OCI-LY1 (cell line): ENCODE measurements around the gene TNC.

Experiments used
- H2AFZ ChIP-seq: fragments of 200-600 bp; sonication (generic), shearing (Covaris generic); 2 replicates; pipeline ENCODE4 v1.6.0; 2014; ENCODE audit warnings: antibody characterized with exemption, mild to moderate bottlenecking, low read length
- H3F3A ChIP-seq: fragments of 200-600 bp; sonication (generic), shearing (Covaris generic); 2 replicates; pipeline ENCODE4 v1.6.0; 2014; ENCODE audit warnings: mild to moderate bottlenecking, antibody characterized with exemption, low read length, moderate library complexity; ENCODE audit not compliant: insufficient read depth
- H3K27ac ChIP-seq: fragments of 200-600 bp; sonication (generic); 2 replicates; pipeline ENCODE4 v1.5.1; 2014; ENCODE audit warnings: low read length, mixed run types, mild to moderate bottlenecking, low read depth; ENCODE audit not compliant: poor library complexity, severe bottlenecking
- H3K27me3 ChIP-seq: fragments of 200-600 bp; sonication (generic); 2 replicates; pipeline ENCODE4 v1.6.0; 2014; ENCODE audit warnings: antibody characterized with exemption, mild to moderate bottlenecking, low read length, moderate library complexity; ENCODE audit not compliant: insufficient read depth
- H3K36me3 ChIP-seq: fragments of 200-600 bp; sonication (generic); 2 replicates; pipeline ENCODE4 v1.6.1; 2014; ENCODE audit warnings: mild to moderate bottlenecking, antibody characterized with exemption, low read length, moderate library complexity, mixed read lengths; ENCODE audit not compliant: insufficient read depth
- H3K4me1 ChIP-seq: fragments of 200-600 bp; sonication (generic); 2 replicates; pipeline ENCODE4 v1.5.1; 2014; ENCODE audit warnings: mild to moderate bottlenecking, low read length, moderate library complexity; ENCODE audit not compliant: insufficient read depth, severe bottlenecking
- H3K4me2 ChIP-seq: fragments of 200-600 bp; sonication (generic), shearing (Covaris generic); 2 replicates; pipeline ENCODE4 v1.6.1; 2014; ENCODE audit warnings: low read length
- H3K4me3 ChIP-seq: fragments of 200-600 bp; sonication (generic); 2 replicates; pipeline ENCODE4 v1.5.1; 2014; ENCODE audit warnings: low read length, low read depth, mild to moderate bottlenecking, mixed read lengths; ENCODE audit not compliant: poor library complexity, severe bottlenecking
- H3K79me2 ChIP-seq: fragments of 200-600 bp; shearing (Covaris generic); 2 replicates; pipeline ENCODE4 v1.6.1; 2016; ENCODE audit warnings: mixed run types, low read length, mixed read lengths; ENCODE audit not compliant: insufficient read depth
- H3K9ac ChIP-seq: fragments of 200-600 bp; sonication (generic), shearing (Covaris generic); 2 replicates; pipeline ENCODE4 v1.6.1; 2014; ENCODE audit warnings: mild to moderate bottlenecking, low read length, mixed read lengths
- H3K9me2 ChIP-seq: fragments of 200-600 bp; sonication (generic), shearing (Covaris generic); 2 replicates; pipeline ENCODE4 v1.6.1; 2014; ENCODE audit warnings: low read depth, mild to moderate bottlenecking, low read length, mixed read lengths
- H3K9me3 ChIP-seq: fragments of 200-600 bp; shearing (Covaris generic); 2 replicates; pipeline ENCODE4 v1.6.1; 2014; ENCODE audit warnings: low read length, mixed read lengths
- H4K20me1 ChIP-seq: fragments of 200-600 bp; sonication (generic), shearing (Covaris generic); 2 replicates; pipeline ENCODE4 v1.6.0; 2016; ENCODE audit warnings: mild to moderate bottlenecking, low read length; ENCODE audit not compliant: insufficient read depth
- CTCF ChIP-seq: fragments of 200-600 bp; sonication (generic), shearing (Covaris generic); IDR thresholded peaks from 2 replicates; pipeline ENCODE4 v1.5.1; 2017; ENCODE audit warnings: mild to moderate bottlenecking, antibody characterized with exemption, low read length, moderate library complexity, mixed read lengths
- EZH2 ChIP-seq: fragments of 200-600 bp; sonication (generic), shearing (Covaris generic); IDR thresholded peaks from 2 replicates; pipeline ENCODE4 v1.8.0; 2017; ENCODE audit warnings: borderline replicate concordance, mixed run types, mild to moderate bottlenecking, antibody characterized with exemption, low read length, moderate library complexity, mixed read lengths

Gene TNC

GRCh38 chr9:115036691-115037090 is 81.3 kb downstream of the TNC start:
- H3K4me2 ChIP-seq, result no peak overlapping the region
- H2AFZ ChIP-seq, result no peak overlapping the region
- H3K79me2 ChIP-seq, result no peaks in the 10 kb centered on the region
- no peak overlapping the region for H3K9ac ChIP-seq
- H3K27me3 ChIP-seq, result no peaks in the 10 kb centered on the region
- H3K4me1 ChIP-seq, result peaks cover 4% of the 10 kb centered on the region
- no peak for TF ChIP-seq CTCF
- no peak for TF ChIP-seq EZH2
- no peaks in the 10 kb centered on the region for H3K36me3 ChIP-seq
- no peaks in the 10 kb centered on the region for H3K9me3 ChIP-seq
- no peak overlapping the region for H3K4me3 ChIP-seq
- no peaks in the 10 kb centered on the region for H3K9me2 ChIP-seq
- no peaks in the 10 kb centered on the region for H3F3A ChIP-seq
- no peaks in the 10 kb centered on the region for H4K20me1 ChIP-seq
- H3K27ac ChIP-seq, result no peak overlapping the region

- Histone ChIP-seq H3K9ac (no peak overlapping the region), H4K20me1 (no peaks in the 10 kb centered on the region), H3K27ac (no peak overlapping the region), H3K4me3 (no peak overlapping the region), H2AFZ (no peak overlapping the region), H3F3A (no peaks in the 10 kb centered on the region), H3K27me3 (no peaks in the 10 kb centered on the region), H3K79me2 (no peaks in the 10 kb centered on the region), H3K9me3 (no peaks in the 10 kb centered on the region), H3K36me3 (no peaks in the 10 kb centered on the region), H3K4me2 (no peak overlapping the region), H3K4me1 (peaks cover under 1% of the 10 kb centered on the region), H3K9me2 (no peaks in the 10 kb centered on the region)
- TF ChIP-seq CTCF, result no peak
- no peak for TF ChIP-seq EZH2
These were observed 81.9 kb downstream of the TNC start for GRCh38 chr9:115035841-115036612.

GRCh38 chr9:115034801-115035200 is 83.2 kb downstream of the TNC start:
- Histone ChIP-seq H3K4me2 (no peak overlapping the region), H3K9me3 (no peaks in the 10 kb centered on the region), H2AFZ (no peak overlapping the region), H4K20me1 (no peaks in the 10 kb centered on the region), H3F3A (no peaks in the 10 kb centered on the region), H3K36me3 (no peaks in the 10 kb centered on the region), H3K9ac (no peak overlapping the region), H3K27me3 (no peaks in the 10 kb centered on the region), H3K27ac (no peak overlapping the region), H3K9me2 (no peaks in the 10 kb centered on the region), H3K79me2 (no peaks in the 10 kb centered on the region), H3K4me1 (no peaks in the 10 kb centered on the region), H3K4me3 (no peak overlapping the region)
- no peak for TF ChIP-seq CTCF
- TF ChIP-seq EZH2, result no peak
